Transverse colon (tissue), 4 donors: ENCODE results near the gene ZNF837.

ENCODE experiments used
- CTCF ChIP-seq, 5 experiments: fragments of 200-600 bp in 3 of 5; fragments of 450-650 bp in 2 of 5; sonication (generic) in 3 of 5; IDR thresholded peaks; 1 replicate in 2 of 5; 2 replicates in 3 of 5; pipeline ENCODE4 v1.5.1; 2016 to 2017; ENCODE audit warnings: antibody characterized with exemption in 5 of 5, inconsistent platforms in 3 of 5, mild to moderate bottlenecking in 2 of 5, moderate library complexity in 1 of 5
- EP300 ChIP-seq: sonication (generic); formaldehyde crosslinking; IDR thresholded peaks from one replicate; pipeline ENCODE4 v1.6.1; 2017; ENCODE audit warnings: antibody characterized with exemption, low read depth
- POLR2AphosphoS5 ChIP-seq, 3 donors: sonication (generic); formaldehyde crosslinking; IDR thresholded peaks; one replicate each; pipeline ENCODE4 v1.6.1; 2016; ENCODE audit warnings: antibody characterized with exemption in 3 of 3

- no peak for TF ChIP-seq EP300
- no peak for TF ChIP-seq CTCF (IDR thresholded peaks at IDR 0.05)
- no peak for TF ChIP-seq POLR2AphosphoS5 (IDR thresholded peaks at IDR 0.05)
Observed at GRCh38 chr19:58397533-58398037, 16.8 kb upstream of the ZNF837 start.
